HCT116 (cell line): ENCODE measurements around the gene PTPN4. TPM values are rescaled to one million over a fixed set of nuclear protein-coding genes. Genes with fewer than 3 reads are reported as not detected.
A peak's percentile ranks its signal among the peaks of the same experiment; 100 is the strongest.

Experiments used
- ATAC-seq: fragments of 200-7000 bp; cut with Tn5 transposase; 2 replicates; pipeline ENCODE4 v1.9.1; 2020; ENCODE audit warnings: mild to moderate bottlenecking, moderate library complexity
- BruUV-seq: library from RNA; stranded (reverse); fragments of 400-500 nt; replicated peaks from 2 replicates; lab custom pipeline; 2021; lab: Mats Ljungman, UMichigan
- CTCF ChIA-PET: fragments of 300-600 bp; sonication (Branson Sonifier 250); formaldehyde crosslinking; loops from one replicate; lab custom pipeline; 2021; ENCODE audit warnings: antibody characterized with exemption; lab: Charles Lee
- POLR2A ChIA-PET: fragments of 300-600, 350-600 bp; sonication (Branson Sonifier 250); formaldehyde crosslinking; loops from one replicate; lab custom pipeline; 2021; ENCODE audit warnings: antibody characterized with exemption; lab: Charles Lee
- RAD21 ChIA-PET, 2 experiments: fragments of 300-600 bp; sonication (Branson Sonifier 250); formaldehyde crosslinking; loops; one replicate each; lab custom pipeline; 2023; ENCODE audit warnings: low total read pairs in 2 of 2; ENCODE audit not compliant: uncharacterized antibody in 2 of 2, unreplicated experiment in 2 of 2, low non-redundant PET in 1 of 2; lab: Charles Lee
- DNase-seq: peaks from one replicate; pipeline ENCODE4 v3.0.0-alpha.2; 2010; ENCODE audit warnings: low read depth, low spot score
- H2AFZ ChIP-seq: fragments of 200-600 bp; shearing (Covaris generic), sonication (generic); 2 replicates; pipeline ENCODE4 v1.6.1; 2017; ENCODE audit warnings: low read depth, mixed run types, mixed read lengths, antibody characterized with exemption, low read length; ENCODE audit not compliant: poor library complexity, severe bottlenecking
- H3K27ac ChIP-seq: 2 replicates; pipeline ENCODE4 v1.5.1; 2012; ENCODE audit warnings: low read depth, low read length
- H3K27me3 ChIP-seq: fragments of 200-600 bp; sonication (generic); 2 replicates; pipeline ENCODE4 v1.6.1; 2016; ENCODE audit warnings: mixed run types, low read length, mixed read lengths; ENCODE audit not compliant: insufficient read depth
- H3K36me3 ChIP-seq, 2 experiments: fragments of 200-500 bp in 1 of 2; fragments of 200-600 bp in 1 of 2; sonication (Bioruptor generic) in 1 of 2; sonication (generic) in 1 of 2; 2 replicates each; pipeline versions ENCODE4 v1.5.1 to v1.6.1; 2014 to 2016; ENCODE audit warnings: low read length in 2 of 2, inconsistent platforms in 1 of 2, mixed read lengths in 1 of 2, mixed run types in 1 of 2; ENCODE audit not compliant: insufficient read depth in 2 of 2, control insufficient read depth in 1 of 2
- H3K4me1 ChIP-seq, 2 experiments: fragments of 200-600 bp in 1 of 2; sonication (generic) in 1 of 2; 2 replicates each; pipeline versions ENCODE4 v1.5.1 to v1.6.1; 2012 to 2017; ENCODE audit warnings: low read length in 2 of 2, inconsistent platforms in 1 of 2, mild to moderate bottlenecking in 1 of 2, mixed read lengths in 1 of 2, mixed run types in 1 of 2, moderate library complexity in 1 of 2; ENCODE audit not compliant: insufficient read depth in 2 of 2, control insufficient read depth in 1 of 2
- H3K4me2 ChIP-seq: fragments of 200-600 bp; sonication (generic); 2 replicates; pipeline ENCODE4 v1.6.1; 2017; ENCODE audit warnings: mixed run types, low read length, mixed read lengths
- H3K4me3 ChIP-seq, 2 experiments: fragments of 200-600 bp in 1 of 2; sonication (generic) in 1 of 2; replicated peaks in 1 of 2; 2 replicates each; pipeline ENCODE4 v1.5.1; 2011 to 2016; ENCODE audit warnings: low read length in 2 of 2, control low read depth in 1 of 2, low read depth in 1 of 2, mild to moderate bottlenecking in 1 of 2, mixed read lengths in 1 of 2, mixed run types in 1 of 2
- H3K79me2 ChIP-seq: fragments of 200-600 bp; sonication (generic); 2 replicates; pipeline ENCODE4 v1.6.1; 2017; ENCODE audit warnings: mild to moderate bottlenecking, mixed run types, low read length, moderate library complexity, mixed read lengths; ENCODE audit not compliant: insufficient read depth
- H3K9ac ChIP-seq: fragments of 200-600 bp; sonication (generic); 2 replicates; pipeline ENCODE4 v1.6.1; 2016; ENCODE audit warnings: low read length, mixed read lengths
- H3K9me2 ChIP-seq: fragments of 200-600 bp; sonication (generic), shearing (Covaris generic); 2 replicates; pipeline ENCODE4 v1.6.1; 2017; ENCODE audit warnings: mixed run types, mild to moderate bottlenecking, moderate library complexity; ENCODE audit not compliant: insufficient read depth
- H3K9me3 ChIP-seq, 2 experiments: fragments of 200-500 bp in 1 of 2; fragments of 200-600 bp in 1 of 2; sonication (Bioruptor generic) in 1 of 2; sonication (generic) in 1 of 2; 2 replicates each; pipeline ENCODE4 v1.6.1; 2014 to 2017; ENCODE audit warnings: low read length in 2 of 2, mixed read lengths in 2 of 2, inconsistent platforms in 1 of 2, low read depth in 1 of 2, mild to moderate bottlenecking in 1 of 2, mixed run types in 1 of 2, moderate library complexity in 1 of 2; ENCODE audit not compliant: control insufficient read depth in 1 of 2, insufficient read depth in 1 of 2
- H4K20me1 ChIP-seq: fragments of 200-600 bp; sonication (generic), shearing (Covaris generic); 2 replicates; pipeline ENCODE4 v1.6.1; 2017; ENCODE audit warnings: mixed run types, mild to moderate bottlenecking, moderate library complexity; ENCODE audit not compliant: insufficient read depth
- CEBPB ChIP-seq: IDR thresholded peaks from 2 replicates; pipeline ENCODE4 v1.6.1; 2012; ENCODE audit warnings: low read depth
- CTCF ChIP-seq, 3 experiments: fragments of 200-600 bp in 1 of 3; sonication (generic) in 1 of 3; IDR thresholded peaks in 2 of 3; conservative IDR thresholded peaks in 1 of 3; 2 replicates each; pipeline ENCODE4 v1.5.1; 2012 to 2017; ENCODE audit warnings: low read depth in 2 of 3, low read length in 2 of 3, antibody characterized with exemption in 1 of 3, borderline replicate concordance in 1 of 3, control low read depth in 1 of 3, mild to moderate bottlenecking in 1 of 3, mixed read lengths in 1 of 3, mixed run types in 1 of 3, moderate library complexity in 1 of 3; ENCODE audit not compliant: insufficient read depth in 1 of 3
- EZH2 ChIP-seq: fragments of 200-600 bp; sonication (generic); IDR thresholded peaks from 2 replicates; pipeline ENCODE4 v1.6.1; 2017; ENCODE audit warnings: antibody characterized with exemption, mixed run types
- FOSL1 ChIP-seq: IDR thresholded peaks from 2 replicates; pipeline ENCODE4 v1.6.1; 2012; ENCODE audit warnings: low read depth
- MAX ChIP-seq: IDR thresholded peaks from 2 replicates; pipeline ENCODE4 v1.6.1; 2012
- POLR2AphosphoS5 ChIP-seq: IDR thresholded peaks from 2 replicates; pipeline ENCODE4 v1.6.1; 2011; ENCODE audit warnings: mild to moderate bottlenecking, low read depth, low read length, moderate library complexity
- SP1 ChIP-seq: IDR thresholded peaks from 2 replicates; pipeline ENCODE4 v1.6.1; 2012; ENCODE audit warnings: low read depth
- ZFX ChIP-seq: fragments of 450-650 bp; IDR thresholded peaks from 2 replicates; pipeline ENCODE4 v1.6.1; 2017
- ZNF274 ChIP-seq: fragments of 200-500 bp; sonication (Bioruptor generic); IDR thresholded peaks from 2 replicates; pipeline ENCODE4 v1.6.1; 2014; ENCODE audit warnings: mild to moderate bottlenecking, low read depth, low read length, inconsistent platforms
- intact Hi-C: fragments of 100-400 bp; cut with micrococcal nuclease; formaldehyde crosslinking; loops from 2 replicates; pipeline ENCODE4 v1.10.0; 2022
- total RNA-seq: library from RNA; stranded (reverse); gene quantifications from one replicate; pipeline ENCODE4 v1.2.1, GENCODE V29; 2021; ENCODE audit not compliant: unreplicated experiment

The PTPN4 gene
- total RNA-seq, 1 experiment from 2014 or later, result 38.4 TPM

- no TSS peak for BruUV-seq
- H3K9ac ChIP-seq, result peak overlapping the region; percentile 84
- DNase-seq (no peak), ATAC-seq (peak; percentile 15)
- no peaks in the 10 kb centered on the region for H3K27me3 ChIP-seq
- no peaks in the 10 kb centered on the region for H4K20me1 ChIP-seq
- peaks cover 52% of the 10 kb centered on the region for H3K79me2 ChIP-seq
- ChIA-PET POLR2A (interaction anchor here (1.0 to 1.2 kb wide), 3 partner anchors 9 to 14 kb away, joined by 3 to 7 read pairs (median 5); no protein-coding TSS in a partner anchor), CTCF (no interaction called here), RAD21 (no interaction called here)
- no peaks in the 10 kb centered on the region for H3K9me3 ChIP-seq
- H3K4me2 ChIP-seq, result peak overlapping the region; percentile 82
- peak overlapping the region; percentile 42 for H2AFZ ChIP-seq
- peak overlapping the region; percentile 97 for H3K27ac ChIP-seq
- H3K9me2 ChIP-seq, result no peaks in the 10 kb centered on the region
- intact Hi-C loops, result no loop called here
- TF ChIP-seq MAX, result no peak
- TF ChIP-seq SP1, result peak; percentile 22; the same call in 1 of the 2 replicates
- peak; percentile 52; the same call in 1 of the 2 replicates for TF ChIP-seq ZFX
- peaks cover 17 to 40% of the 10 kb centered on the region in 2 experiments; a peak in 3 of 4 replicates for H3K4me1 ChIP-seq
- H3K36me3 ChIP-seq, result no peaks in the 10 kb centered on the region
- peak overlapping the region; percentile 63 to 81 for H3K4me3 ChIP-seq
Observed at GRCh38 chr2:119760237-119760955, 674 bp downstream of the PTPN4 start.

- intact Hi-C loops, result no loop called here
- Histone ChIP-seq H2AFZ (no peak overlapping the region), H3K4me2 (peak overlapping the region; percentile 82), H3K9me3 (no peaks in the 10 kb centered on the region), H3K9ac (peak overlapping the region; percentile 84), H3K9me2 (no peaks in the 10 kb centered on the region), H3K4me3 (peak overlapping the region; percentile 63 to 81), H4K20me1 (no peaks in the 10 kb centered on the region), H3K27ac (peak overlapping the region; percentile 97; the same call in 1 of the 2 replicates), H3K36me3 (no peaks in the 10 kb centered on the region), H3K79me2 (peaks cover 58% of the 10 kb centered on the region), H3K27me3 (no peaks in the 10 kb centered on the region), H3K4me1 (peaks cover 17 to 40% of the 10 kb centered on the region in 2 experiments; a peak in 3 of 4 replicates)
- RAD21 ChIA-PET, result no interaction called here
- BruUV-seq, result TSS peak; percentile 51
- no peak for ATAC-seq
- no peak for DNase-seq
- POLR2A ChIA-PET, result no interaction called here
- TF ChIP-seq EZH2 (no peak), ZNF274 (no peak), SP1 (no peak), FOSL1 (no peak), POLR2AphosphoS5 (no peak), CEBPB (no peak), CTCF (IDR thresholded peaks at IDR 0.05 in 2 of 3, conservative IDR thresholded peaks at IDR 0.05 in 1 of 3; ENCODE audit: borderline replicate concordance in 1 of 3, insufficient read depth in 1 of 3, low read depth in 2 of 3, low read length in 2 of 3) (no peak)
- CTCF ChIA-PET, result no interaction called here
Observed at GRCh38 chr2:119760956-119761275, 1.2 kb downstream of the PTPN4 start.
